ENCODE measurements around the gene UROC1. TPM values are rescaled to one million over a fixed set of nuclear protein-coding genes. Genes with fewer than 3 reads are reported as not detected.
A peak's percentile ranks its signal among the peaks of the same experiment; 100 is the strongest.

UROC1 gene
- total RNA-seq, 1 experiment from 2014 or later, result not detected

DNA sequence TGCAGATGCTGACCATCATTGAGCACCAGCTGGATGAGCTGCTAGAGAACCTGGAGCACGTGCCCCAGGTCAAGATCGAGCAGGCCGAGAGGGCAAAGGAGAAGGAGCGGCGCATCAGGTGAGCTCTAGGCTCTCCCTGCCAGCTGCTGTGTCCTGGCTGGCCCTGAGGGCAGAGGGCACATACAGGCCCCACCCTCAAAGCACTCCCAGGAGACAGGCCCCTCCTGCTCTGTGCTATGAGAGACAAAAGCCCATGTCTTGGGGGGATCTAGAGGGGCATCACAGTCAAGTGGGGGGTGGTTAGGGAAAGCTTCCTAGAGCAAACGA is 83.3 kb downstream of the UROC1 start:
- H4K20me1 ChIP-seq (ENCODE audit: control insufficient read depth, insufficient read depth, insufficient read length), result no peaks in the 10 kb centered on the region
- H2BK20ac ChIP-seq (ENCODE audit: low read depth, low read length, poor library complexity, severe bottlenecking), result no peak overlapping the region
- no peak overlapping the region for H2AFZ ChIP-seq (ENCODE audit: low read length)
- H3K18ac ChIP-seq (ENCODE audit: insufficient read length, low read depth, low read length), result no peak overlapping the region
- WGBS (ENCODE audit: extremely low coverage, insufficient read length, low lambda C conversion rate), result no CpG with 5 or more reads among the region's 6 CpGs
- H3K23me2 ChIP-seq (ENCODE audit: insufficient read length, low read depth, low read length, poor library complexity, severe bottlenecking), result no peaks in the 10 kb centered on the region
- no peak overlapping the region for H2BK120ac ChIP-seq (ENCODE audit: low read depth, low read length, poor library complexity, severe bottlenecking)
- no peak overlapping the region for H2AK5ac ChIP-seq (ENCODE audit: insufficient read length, low read length)
- no peak overlapping the region for H2BK5ac ChIP-seq (ENCODE audit: insufficient read length, low read length)
- H2BK12ac ChIP-seq (ENCODE audit: insufficient read length, low read depth, low read length), result no peak overlapping the region
- peaks cover 2 to 28% (median 26%) of the 10 kb centered on the region in 3 experiments; a peak in 6 of 7 replicates for H3K36me3 Mint-ChIP-seq (ENCODE audit: insufficient read depth in 1 of 3, low read depth in 3 of 3)
- H4K8ac ChIP-seq (replicated peaks; ENCODE audit: insufficient read length, low read depth, low read length), result no peak overlapping the region
- no peak overlapping the region for H3K9ac ChIP-seq (ENCODE audit: extremely low read depth, insufficient read length, low read length)
- no peak overlapping the region for H3K56ac ChIP-seq (ENCODE audit: insufficient read length, low read depth, low read length)
- H3K27me3 Mint-ChIP-seq (ENCODE audit: low read depth), result no peaks in the 10 kb centered on the region
- H3K79me2 ChIP-seq (ENCODE audit: insufficient read depth, low read length), result no peaks in the 10 kb centered on the region
- TF ChIP-seq, protein P1, sequence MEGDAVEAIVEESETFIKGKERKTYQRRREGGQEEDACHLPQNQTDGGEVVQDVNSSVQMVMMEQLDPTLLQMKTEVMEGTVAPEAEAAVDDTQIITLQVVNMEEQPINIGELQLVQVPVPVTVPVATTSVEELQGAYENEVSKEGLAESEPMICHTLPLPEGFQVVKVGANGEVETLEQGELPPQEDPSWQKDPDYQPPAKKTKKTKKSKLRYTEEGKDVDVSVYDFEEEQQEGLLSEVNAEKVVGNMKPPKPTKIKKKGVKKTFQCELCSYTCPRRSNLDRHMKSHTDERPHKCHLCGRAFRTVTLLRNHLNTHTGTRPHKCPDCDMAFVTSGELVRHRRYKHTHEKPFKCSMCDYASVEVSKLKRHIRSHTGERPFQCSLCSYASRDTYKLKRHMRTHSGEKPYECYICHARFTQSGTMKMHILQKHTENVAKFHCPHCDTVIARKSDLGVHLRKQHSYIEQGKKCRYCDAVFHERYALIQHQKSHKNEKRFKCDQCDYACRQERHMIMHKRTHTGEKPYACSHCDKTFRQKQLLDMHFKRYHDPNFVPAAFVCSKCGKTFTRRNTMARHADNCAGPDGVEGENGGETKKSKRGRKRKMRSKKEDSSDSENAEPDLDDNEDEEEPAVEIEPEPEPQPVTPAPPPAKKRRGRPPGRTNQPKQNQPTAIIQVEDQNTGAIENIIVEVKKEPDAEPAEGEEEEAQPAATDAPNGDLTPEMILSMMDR (conservative IDR thresholded peaks at IDR 0.05), result no peak
- H3K4me3 Mint-ChIP-seq, result no peak overlapping the region
- H3K23ac ChIP-seq (ENCODE audit: insufficient read length, low read depth, low read length), result no peak overlapping the region
- H3K4me2 ChIP-seq (ENCODE audit: insufficient read depth, insufficient read length, low read length), result no peak overlapping the region
- no peaks in the 10 kb centered on the region for H3K9me3 ChIP-seq (ENCODE audit: control insufficient read depth, low read depth, low read length)
- H3K27me3 ChIP-seq (ENCODE audit: insufficient read depth, low read length), result no peaks in the 10 kb centered on the region
- no peak overlapping the region for H3K27ac ChIP-seq (ENCODE audit: insufficient read length, low read depth, low read length)
- no peak overlapping the region for H3K4ac ChIP-seq (ENCODE audit: low read depth, low read length)
- no peak overlapping the region for H4K5ac ChIP-seq (ENCODE audit: insufficient read length, low read depth, low read length)
- H2BK15ac ChIP-seq (ENCODE audit: low read depth, low read length), result no peak overlapping the region
- H3K27ac Mint-ChIP-seq, result peak overlapping the region in 2 of 3 experiments; percentile 17 to 87; a peak in 3 of 7 replicates
- DNase-seq, result peak; percentile 21
- H3K14ac ChIP-seq (ENCODE audit: insufficient read depth, low read length), result no peak overlapping the region
- H3K79me1 ChIP-seq (ENCODE audit: insufficient read depth, low read depth, low read length, poor library complexity, severe bottlenecking), result no peaks in the 10 kb centered on the region
- H3K9me3 Mint-ChIP-seq, result no peaks in the 10 kb centered on the region
- H4K91ac ChIP-seq (ENCODE audit: insufficient read length, low read depth, low read length), result no peak overlapping the region
- H3K4me1 ChIP-seq (ENCODE audit: insufficient read depth, low read length), result no peaks in the 10 kb centered on the region
- peaks cover 4 to 7% of the 10 kb centered on the region in 2 experiments for H3K4me1 Mint-ChIP-seq
- no peak overlapping the region for H3T11ph ChIP-seq (ENCODE audit: low read length)
